Activated CD4-positive, alpha-beta T cell treated with anti-CD3 and anti-CD28 coated beads, Interleukin-2, amount 50 U/mL, for 1 hour (primary cell): Measurements from ENCODE around the gene TSHZ1.
"Not testable (repeated sequence)": the region's sequence is repeated elsewhere in the genome, so short reads cannot be mapped to it uniquely, and the experiment has no call there.

ENCODE experiments used
- DNase-seq: peaks from one replicate; pipeline ENCODE4 v3.0.0-alpha.2; 2020

TSHZ1 gene

DNA sequence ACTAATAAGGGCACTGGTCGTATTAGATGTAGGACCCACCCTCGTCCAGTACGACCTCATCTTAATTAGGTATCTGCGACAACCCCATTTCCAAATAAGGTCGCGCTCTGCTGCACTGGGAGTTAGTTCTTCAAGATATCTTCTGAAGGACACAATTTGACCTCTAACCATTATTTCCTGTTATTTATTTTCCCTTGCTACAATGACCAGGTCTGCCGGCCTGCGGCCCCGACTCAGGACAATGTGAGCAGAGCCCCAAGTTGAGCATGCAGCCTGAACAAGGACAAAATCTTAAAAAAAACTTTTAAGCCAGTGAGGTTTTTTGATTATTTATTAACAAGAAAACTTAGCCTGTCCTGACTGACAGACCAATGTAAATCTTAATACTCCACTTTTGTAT lies 109.3 kb downstream of the TSHZ1 start:
- DNase-seq, result no peak

DNA sequence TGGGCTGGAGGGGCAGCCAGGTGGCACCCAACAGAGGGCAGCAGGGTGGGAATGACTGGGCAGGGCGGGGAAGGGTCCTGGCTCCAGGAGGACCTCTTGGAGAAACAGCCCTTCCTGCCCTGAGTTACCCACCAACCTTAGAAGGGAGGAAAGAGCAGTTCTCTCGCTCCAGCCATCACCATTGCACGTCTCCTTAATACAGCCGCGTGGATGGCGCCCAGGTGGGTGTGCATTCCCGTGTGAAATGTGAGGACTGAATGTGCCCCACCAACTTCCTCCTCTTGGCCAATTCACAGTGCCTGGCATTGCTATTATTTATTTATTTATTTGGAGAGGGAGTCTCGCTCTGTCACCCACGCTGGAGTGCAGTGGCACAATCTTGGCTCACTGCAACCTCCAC lies 109.9 kb downstream of the TSHZ1 start:
- DNase-seq, result no peak

GRCh38 chr18:75321431-75321830 lies 110.8 kb downstream of the TSHZ1 start:
- no peak for DNase-seq

GRCh38 chr18:75322206-75322605 lies 111.6 kb downstream of the TSHZ1 start:
- DNase-seq, result no peak

GRCh38 chr18:75323821-75324585 lies 113.4 kb downstream of the TSHZ1 start:
- DNase-seq, result no peak

DNA sequence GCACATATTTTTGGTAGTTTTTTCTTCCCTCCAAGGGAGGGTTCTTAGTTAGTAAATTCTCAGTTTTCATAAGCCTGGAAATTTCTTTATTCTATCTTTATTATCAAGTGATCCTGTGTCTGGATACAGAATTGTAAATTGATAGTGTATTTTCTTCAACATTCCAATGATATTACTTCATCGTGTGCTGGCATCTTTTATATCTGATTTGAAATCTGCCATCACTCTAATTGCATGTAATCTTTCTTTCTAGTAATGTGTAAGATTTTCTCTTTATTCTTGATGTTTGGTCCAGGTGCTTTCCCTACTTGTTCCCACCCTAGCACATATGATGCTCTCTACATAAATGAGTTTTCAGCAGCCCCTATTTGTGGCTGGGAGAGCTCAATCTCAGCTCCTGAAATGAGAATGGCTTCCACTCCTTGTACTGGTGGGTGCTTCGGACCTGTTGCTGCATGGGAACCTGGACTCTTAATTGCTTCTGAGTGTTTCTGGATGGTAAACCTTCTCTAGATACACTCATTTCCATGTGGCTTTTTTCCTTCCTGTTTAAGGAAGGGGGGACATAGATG lies 114.2 kb downstream of the TSHZ1 start:
- no peak for DNase-seq

DNA sequence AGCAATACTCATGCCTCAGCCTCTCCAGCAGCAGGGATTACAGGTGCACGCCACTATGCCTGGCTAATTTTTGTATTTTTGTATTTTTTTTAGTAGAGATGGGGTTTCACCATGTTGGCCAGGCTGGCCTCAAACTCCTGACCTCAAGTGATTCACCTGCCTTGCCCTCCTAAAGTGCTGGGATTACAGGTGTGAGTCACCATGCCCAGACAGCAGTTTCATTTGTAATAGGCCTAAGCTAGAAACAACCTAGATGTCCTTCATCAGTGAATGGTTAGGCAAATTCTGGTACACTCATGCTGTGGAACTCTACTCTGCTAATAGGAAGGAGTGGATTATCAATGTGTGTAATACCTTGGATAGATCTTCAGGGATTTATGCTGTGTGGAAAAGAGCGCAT lies 119.2 kb downstream of the TSHZ1 start:
- not testable (repeated sequence) for DNase-seq

DNA sequence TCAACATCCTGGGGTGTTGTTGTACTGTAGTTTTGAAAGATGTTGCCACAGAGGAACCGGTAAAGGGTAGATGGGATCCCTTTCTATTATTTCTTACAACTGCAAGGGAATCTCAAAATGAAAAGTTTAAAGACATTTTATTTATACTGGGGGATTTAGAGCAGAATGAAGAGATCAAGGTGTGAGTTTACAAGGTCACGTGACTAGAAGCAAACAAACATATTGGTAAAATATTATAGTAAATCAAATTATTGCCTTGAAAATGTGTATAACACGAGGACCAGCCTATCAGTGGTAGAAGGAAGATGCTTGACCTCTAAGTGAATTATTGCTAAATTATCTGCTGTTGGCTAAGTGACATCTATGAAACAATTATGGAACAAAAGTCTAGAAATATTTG lies 119.7 kb downstream of the TSHZ1 start:
- no peak for DNase-seq

GRCh38 chr18:75334869-75335268 lies 124.3 kb downstream of the TSHZ1 start:
- DNase-seq, result no peak

DNA sequence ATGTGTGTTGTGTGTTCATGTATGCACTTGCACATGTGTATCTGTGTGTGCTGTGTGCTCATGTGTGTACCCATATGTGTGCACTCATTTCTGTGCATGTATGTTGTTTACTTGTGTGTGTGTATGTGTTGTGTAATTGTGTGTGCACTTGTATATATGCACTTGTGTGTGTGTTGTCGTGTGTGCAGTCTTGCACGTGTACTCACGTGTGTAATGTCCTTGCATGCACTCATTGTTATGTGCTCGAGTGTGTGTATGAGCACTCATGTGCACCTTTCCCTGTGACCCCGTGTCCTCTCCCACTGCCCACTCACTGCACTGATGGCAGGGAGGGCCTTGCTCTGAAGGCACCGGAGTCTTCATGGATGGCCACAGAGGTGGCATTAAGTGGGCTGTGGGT lies 124.9 kb downstream of the TSHZ1 start:
- DNase-seq, result no peak

GRCh38 chr18:75336767-75337166 lies 126.2 kb downstream of the TSHZ1 start:
- DNase-seq, result no peak

GRCh38 chr18:75337348-75337747 lies 126.8 kb downstream of the TSHZ1 start:
- no peak for DNase-seq

- DNase-seq, result no peak
Observed at GRCh38 chr18:75338631-75339030, 128.0 kb downstream of the TSHZ1 start.
